Prostate gland (tissue), 2 donors: ENCODE results near the gene CRISPLD2. TPM values are rescaled to one million over a fixed set of nuclear protein-coding genes. Genes with fewer than 3 reads are reported as not detected.

Source experiments
- DNase-seq: peaks from one replicate; pipeline ENCODE4 v3.0.0-alpha.2; 2019; ENCODE audit warnings: low spot score
- H3K27ac ChIP-seq, 2 donors: fragments of 200-600 bp; sonication (generic); 2 replicates each; pipeline ENCODE4 v1.5.1; 2017 to 2019
- H3K27me3 ChIP-seq: fragments of 200-600 bp; sonication (generic); replicated peaks from 2 replicates; pipeline ENCODE4 v1.5.1; 2019; ENCODE audit not compliant: insufficient read depth
- H3K36me3 ChIP-seq, 2 donors: fragments of 200-600 bp; sonication (generic); 1 replicate in 1 of 2; 2 replicates in 1 of 2; pipeline versions ENCODE4 v1.5.1 to v1.8.1; 2017 to 2019
- H3K4me1 ChIP-seq: fragments of 200-600 bp; sonication (generic); replicated peaks from 2 replicates; pipeline ENCODE4 v1.5.1; 2019
- H3K4me3 ChIP-seq, 2 donors: fragments of 200-600 bp; sonication (generic); 2 replicates each; pipeline ENCODE4 v1.5.1; 2017 to 2019
- H3K9me3 ChIP-seq: fragments of 200-600 bp; sonication (generic); 2 replicates; pipeline ENCODE4 v1.5.1; 2017
- CTCF ChIP-seq, 4 experiments: fragments of 200-600 bp in 2 of 4; fragments of 450-650 bp in 2 of 4; sonication (generic) in 2 of 4; IDR thresholded peaks; 1 replicate in 3 of 4; 2 replicates in 1 of 4; pipeline ENCODE4 v1.5.1; 2016 to 2019; ENCODE audit warnings: antibody characterized with exemption in 4 of 4, mild to moderate bottlenecking in 2 of 4, moderate library complexity in 2 of 4
- POLR2A ChIP-seq: fragments of 450-650 bp; IDR thresholded peaks from one replicate; pipeline ENCODE4 v1.6.1; 2016; ENCODE audit warnings: antibody characterized with exemption, mild to moderate bottlenecking
- POLR2AphosphoS5 ChIP-seq: sonication (generic); formaldehyde crosslinking; IDR thresholded peaks from one replicate; pipeline ENCODE4 v1.6.1; 2017; ENCODE audit warnings: antibody characterized with exemption
- whole genome bisulfite sequencing: methylation state at CpG from one replicate; pipeline ENCODE4 v1.1.5; 2018; 5-methylcytosine and 5-hydroxymethylcytosine counted together
- intact Hi-C: fragments of 100-400 bp; cut with DNase I; formaldehyde crosslinking; loops from one replicate; pipeline ENCODE4 v1.14.2; 2022
- total RNA-seq, 2 donors: library from RNA; depleted of rRNA; stranded (reverse); fragments of >200 nt; gene quantifications; one replicate each; pipeline ENCODE4 v1.1.0, GENCODE V29; 2016

Gene CRISPLD2
- total RNA-seq, 2 donors from 2014 or later: 186 to 226 TPM

GRCh38 chr16:84947996-84948850, 128.4 kb downstream of the CRISPLD2 start:
- DNase-seq: no peak

GRCh38 chr16:84948851-84949610, 129.2 kb downstream of the CRISPLD2 start:
- Histone ChIP-seq H3K27ac (peak overlapping the region; percentile 24 to 79), H3K36me3 (no peaks in the 10 kb centered on the region), H3K4me3 (no peak overlapping the region), H3K9me3 (no peaks in the 10 kb centered on the region), H3K27me3 (no peaks in the 10 kb centered on the region), H3K4me1 (peaks cover 7% of the 10 kb centered on the region)
- DNase-seq: no peak
- 68% methylated on average over 10 of the region's 10 CpGs for WGBS
- TF ChIP-seq CTCF (IDR thresholded peaks at IDR 0.05): no peak
- no peak for TF ChIP-seq POLR2A
- no peak for TF ChIP-seq POLR2AphosphoS5
- intact Hi-C loops: no loop called here

More at GRCh38 chr16:84947996-84948850, 128.4 kb downstream of the CRISPLD2 start:
- WGBS: 83% methylated on average over 26 of the region's 27 CpGs
- H3K36me3 ChIP-seq: no peaks in the 10 kb centered on the region
- H3K27ac ChIP-seq: peak overlapping the region; percentile 73 to 79
- TF ChIP-seq CTCF (IDR thresholded peaks at IDR 0.05) (no peak), POLR2AphosphoS5 (no peak), POLR2A (no peak)
- H3K4me1 ChIP-seq: peaks cover 7% of the 10 kb centered on the region
- no peak overlapping the region for H3K4me3 ChIP-seq
- intact Hi-C loops: no loop called here
- H3K27me3 ChIP-seq: no peaks in the 10 kb centered on the region
- H3K9me3 ChIP-seq: no peaks in the 10 kb centered on the region

- H3K9me3 ChIP-seq: no peaks in the 10 kb centered on the region
- no peaks in the 10 kb centered on the region for H3K27me3 ChIP-seq
- intact Hi-C loops: loop anchor here (10.0 kb wide), 1 partner anchor 435 kb away; no protein-coding TSS in a partner anchor
- no peak for DNase-seq
- H3K27ac ChIP-seq: peak overlapping the region; percentile 6 to 39
- 70% methylated on average over 10 of the region's 10 CpGs for WGBS
- H3K36me3 ChIP-seq: no peaks in the 10 kb centered on the region
- peaks cover 7% of the 10 kb centered on the region for H3K4me1 ChIP-seq
- no peak overlapping the region for H3K4me3 ChIP-seq
- TF ChIP-seq CTCF (IDR thresholded peaks at IDR 0.05) (no peak), POLR2AphosphoS5 (no peak), POLR2A (no peak)
Observed at GRCh38 chr16:84949772-84950436, 130.1 kb downstream of the CRISPLD2 start.

DNA sequence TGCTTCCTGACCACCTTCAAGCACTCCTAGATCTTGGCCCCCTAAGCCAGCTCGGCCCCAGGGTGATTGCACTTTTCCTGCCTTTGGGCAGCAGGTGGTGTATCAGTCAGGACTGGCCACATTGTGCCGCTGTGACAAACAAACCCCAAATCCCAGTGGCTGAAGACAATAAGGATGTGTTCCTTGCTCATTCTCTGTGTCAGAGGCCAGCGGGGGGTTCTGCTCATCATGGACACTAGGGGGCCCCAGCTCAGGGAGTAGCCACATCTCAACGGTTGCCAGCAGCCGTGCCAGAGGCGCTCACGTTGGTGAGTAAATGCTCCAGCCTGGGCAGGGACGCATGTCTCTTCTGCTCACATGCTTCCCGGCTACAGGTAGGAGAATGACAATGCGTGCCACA, 131.1 kb downstream of the CRISPLD2 start:
- no peaks in the 10 kb centered on the region for H3K27me3 ChIP-seq
- intact Hi-C loops: loop anchor here (10.0 kb wide), 1 partner anchor 436 kb away; no protein-coding TSS in a partner anchor
- TF ChIP-seq POLR2AphosphoS5 (no peak), CTCF (IDR thresholded peaks at IDR 0.05) (no peak), POLR2A (no peak)
- peak overlapping the region in 1 of 2 donors; percentile 29 for H3K27ac ChIP-seq
- H3K36me3 ChIP-seq: no peaks in the 10 kb centered on the region
- DNase-seq: no peak
- no peaks in the 10 kb centered on the region for H3K9me3 ChIP-seq
- peaks cover 7% of the 10 kb centered on the region for H3K4me1 ChIP-seq
- H3K4me3 ChIP-seq: no peak overlapping the region
- 91% methylated on average over 10 of the region's 10 CpGs for WGBS
